HEK293T (cell line): Measurements from ENCODE around the gene TPM1.

ENCODE experiments used
- ARNT ChIP-seq: fragments of 450-650 bp; IDR thresholded peaks from 2 replicates; pipeline ENCODE4 v1.6.1; 2017; ENCODE audit warnings: mild to moderate bottlenecking
- BHLHE40 ChIP-seq: fragments of 450-650 bp; IDR thresholded peaks from 2 replicates; pipeline ENCODE4 v1.6.1; 2016; ENCODE audit warnings: mild to moderate bottlenecking, moderate library complexity, borderline replicate concordance
- ELF4 ChIP-seq: fragments of 450-650 bp; IDR thresholded peaks from 2 replicates; pipeline ENCODE4 v1.6.1; 2017; ENCODE audit warnings: antibody characterized with exemption
- FOXA1 ChIP-seq: fragments of 450-650 bp; IDR thresholded peaks from 2 replicates; pipeline ENCODE4 v1.6.1; 2016; ENCODE audit warnings: mild to moderate bottlenecking
- FOXK2 ChIP-seq: fragments of 450-650 bp; IDR thresholded peaks from 2 replicates; pipeline ENCODE4 v1.6.1; 2016; ENCODE audit warnings: mild to moderate bottlenecking
- FOXM1 ChIP-seq: fragments of 450-650 bp; IDR thresholded peaks from 2 replicates; pipeline ENCODE4 v1.6.1; 2017; ENCODE audit warnings: mild to moderate bottlenecking, borderline replicate concordance
- L3MBTL2 ChIP-seq: fragments of 450-650 bp; conservative IDR thresholded peaks from 2 replicates; pipeline ENCODE4 v1.6.1; 2016; ENCODE audit warnings: mild to moderate bottlenecking
- NFRKB ChIP-seq: fragments of 450-650 bp; IDR thresholded peaks from 2 replicates; pipeline ENCODE4 v1.6.1; 2016; ENCODE audit warnings: mild to moderate bottlenecking, moderate library complexity
- PKNOX1 ChIP-seq: fragments of 450-650 bp; IDR thresholded peaks from 2 replicates; pipeline ENCODE4 v1.6.1; 2016
- SP1 ChIP-seq: fragments of 450-650 bp; IDR thresholded peaks from 2 replicates; pipeline ENCODE4 v1.6.1; 2017
- SUZ12 ChIP-seq: fragments of 450-650 bp; IDR thresholded peaks from 2 replicates; pipeline ENCODE4 v1.6.1; 2016; ENCODE audit warnings: mild to moderate bottlenecking
- ZNF384 ChIP-seq: fragments of 450-650 bp; IDR thresholded peaks from 2 replicates; pipeline ENCODE4 v1.6.1; 2016

GRCh38 chr15:62999923-63000561 lies 42.5 kb upstream of the TPM1 start:
- TF ChIP-seq SUZ12 (no peak), ARNT (no peak), SP1 (no peak), PKNOX1 (no peak), L3MBTL2 (no peak), FOXA1 (no peak), FOXM1 (no peak), ELF4 (no peak), BHLHE40 (no peak), FOXK2 (no peak), ZNF384 (no peak), NFRKB (no peak)
